SJSA1 (cell line): ENCODE measurements around the gene ANXA7. TPM values are rescaled to one million over a fixed set of nuclear protein-coding genes. Genes with fewer than 3 reads are reported as not detected.
"Not testable (repeated sequence)": the region's sequence is repeated elsewhere in the genome, so short reads cannot be mapped to it uniquely, and the experiment has no call there.

Source experiments
- DNase-seq, 2 experiments: peaks; one replicate each; pipeline ENCODE4 v3.0.0-alpha.2; 2015 to 2020; ENCODE audit warnings: low spot score in 2 of 2, low read depth in 1 of 2
- H3K27ac ChIP-seq: fragments of 250-450 bp; sonication (Bioruptor Pico); 2 replicates; pipeline ENCODE4 v1.5.1; 2020; ENCODE audit warnings: mild to moderate bottlenecking, moderate library complexity
- H3K27me3 ChIP-seq: fragments of 250-450 bp; sonication (Bioruptor Pico); replicated peaks from 2 replicates; pipeline ENCODE4 v1.5.1; 2020; ENCODE audit warnings: mild to moderate bottlenecking, moderate library complexity
- H3K36me3 ChIP-seq: fragments of 250-450 bp; sonication (Bioruptor Pico); 2 replicates; pipeline ENCODE4 v1.5.1; 2020; ENCODE audit warnings: mild to moderate bottlenecking
- H3K4me1 ChIP-seq: fragments of 250-450 bp; sonication (Bioruptor Pico); replicated peaks from 2 replicates; pipeline ENCODE4 v1.6.1; 2021; ENCODE audit warnings: mild to moderate bottlenecking
- H3K4me3 ChIP-seq: fragments of 250-450 bp; sonication (Bioruptor Pico); 2 replicates; pipeline ENCODE4 v1.5.1; 2020; ENCODE audit warnings: mild to moderate bottlenecking
- H3K9me3 ChIP-seq: fragments of 250-450 bp; sonication (Bioruptor Pico); replicated peaks from 2 replicates; pipeline ENCODE4 v1.5.1; 2020; ENCODE audit warnings: mild to moderate bottlenecking
- total RNA-seq: library from RNA; depleted of rRNA; stranded (reverse); fragments of >200 nt; shearing (Covaris generic); gene quantifications from 2 replicates; pipeline ENCODE4 v1.2.3, GENCODE V29; 2014; rRNA removed

ANXA7 gene
- total RNA-seq, 1 experiment from 2014 or later = 193 TPM

- H3K27me3 ChIP-seq = no peaks in the 10 kb centered on the region
- no peak overlapping the region for H3K27ac ChIP-seq
- no peaks in the 10 kb centered on the region for H3K9me3 ChIP-seq
- no peak for DNase-seq
- no peaks in the 10 kb centered on the region for H3K36me3 ChIP-seq
- H3K4me3 ChIP-seq = no peak overlapping the region
- no peaks in the 10 kb centered on the region for H3K4me1 ChIP-seq
These were observed 69.6 kb downstream of the ANXA7 start for GRCh38 chr10:73344269-73344668.

- DNase-seq = no peak
- H3K36me3 ChIP-seq = no peaks in the 10 kb centered on the region
- H3K4me1 ChIP-seq = no peaks in the 10 kb centered on the region
- H3K27ac ChIP-seq = no peak overlapping the region
- no peaks in the 10 kb centered on the region; the same call in 1 of the 2 replicates for H3K27me3 ChIP-seq
- no peak overlapping the region for H3K4me3 ChIP-seq
- no peaks in the 10 kb centered on the region for H3K9me3 ChIP-seq
These were observed 73.7 kb downstream of the ANXA7 start for GRCh38 chr10:73340121-73340520.

- H3K27me3 ChIP-seq = no peaks in the 10 kb centered on the region; the same call in 1 of the 2 replicates
- H3K9me3 ChIP-seq = no peaks in the 10 kb centered on the region
- no peak for DNase-seq
- no peaks in the 10 kb centered on the region for H3K36me3 ChIP-seq
- no peak overlapping the region for H3K27ac ChIP-seq
- no peaks in the 10 kb centered on the region for H3K4me1 ChIP-seq
- no peak overlapping the region for H3K4me3 ChIP-seq
These were observed 74.4 kb downstream of the ANXA7 start for GRCh38 chr10:73339436-73339835.

- Histone ChIP-seq H3K36me3 (no peaks in the 10 kb centered on the region), H3K27ac (no peak overlapping the region), H3K27me3 (no peaks in the 10 kb centered on the region; the same call in 1 of the 2 replicates), H3K4me3 (no peak overlapping the region), H3K4me1 (no peaks in the 10 kb centered on the region), H3K9me3 (no peaks in the 10 kb centered on the region)
- DNase-seq = no peak
These were observed 75.0 kb downstream of the ANXA7 start for GRCh38 chr10:73338801-73339368.

GRCh38 chr10:73333202-73333601 lies 80.7 kb downstream of the ANXA7 start:
- Histone ChIP-seq H3K9me3 (no peaks in the 10 kb centered on the region), H3K4me1 (no peaks in the 10 kb centered on the region), H3K4me3 (no peak overlapping the region), H3K27ac (no peak overlapping the region), H3K36me3 (no peaks in the 10 kb centered on the region), H3K27me3 (peaks cover 9% of the 10 kb centered on the region)
- DNase-seq = no peak

- H3K36me3 ChIP-seq = no peaks in the 10 kb centered on the region
- H3K27me3 ChIP-seq = peaks cover 9% of the 10 kb centered on the region
- no peak overlapping the region for H3K27ac ChIP-seq
- H3K9me3 ChIP-seq = no peaks in the 10 kb centered on the region
- no peak for DNase-seq
- H3K4me3 ChIP-seq = no peak overlapping the region
- H3K4me1 ChIP-seq = no peaks in the 10 kb centered on the region
These were observed 81.5 kb downstream of the ANXA7 start for GRCh38 chr10:73332379-73332778.

- H3K9me3 ChIP-seq, DNase-seq, H3K4me1 ChIP-seq, H3K36me3 ChIP-seq, H3K27ac ChIP-seq, H3K27me3 ChIP-seq, H3K4me3 ChIP-seq: not testable (repeated sequence)
These were observed 85.3 kb downstream of the ANXA7 start for GRCh38 chr10:73328523-73328922.

GRCh38 chr10:73325290-73325689 lies 88.6 kb downstream of the ANXA7 start:
- not testable (repeated sequence) for H3K4me1 ChIP-seq, H3K36me3 ChIP-seq, H3K9me3 ChIP-seq, H3K27ac ChIP-seq, DNase-seq, H3K27me3 ChIP-seq, H3K4me3 ChIP-seq

Other genes with a start within 250 kb of the ANXA7 start
- gene ECD, start 246.1 kb downstream of the ANXA7 start, total RNA-seq = 39.2 and 47.4 TPM in 2 replicates
- 15.4 and 28.8 TPM in 2 replicates for gene FAM149B1, start 245.9 kb downstream of the ANXA7 start, total RNA-seq
- gene DNAJC9, start 166.8 kb downstream of the ANXA7 start, total RNA-seq = 85.5 and 106 TPM in 2 replicates
- 63.8 and 79.0 TPM in 2 replicates for gene MRPS16, start 161.4 kb downstream of the ANXA7 start, total RNA-seq
- gene CFAP70, start 55.2 kb downstream of the ANXA7 start, total RNA-seq = 0.08 and 0.25 TPM in 2 replicates
- 0.22 and 0.71 TPM in 2 replicates for gene MSS51, start 19.5 kb upstream of the ANXA7 start, total RNA-seq
- gene PPP3CB, start 82.0 kb upstream of the ANXA7 start, total RNA-seq = 25.1 and 42.6 TPM in 2 replicates
- 6.7 and 17.5 TPM in 2 replicates for gene USP54, start 177.3 kb upstream of the ANXA7 start, total RNA-seq
- gene MYOZ1, start 227.4 kb upstream of the ANXA7 start, total RNA-seq = not detected in 2 replicates
- gene SYNPO2L, start 242.0 kb upstream of the ANXA7 start, total RNA-seq = not detected in 2 replicates